WTC11 (cell line): ENCODE measurements around the gene OR5K1. TPM values are rescaled to one million over a fixed set of nuclear protein-coding genes. Genes with fewer than 3 reads are reported as not detected.

ENCODE experiments used
- ATAC-seq: fragments of 200-7000 bp; cut with Tn5 transposase; 2 replicates; pipeline ENCODE4 v1.10.0; 2021; ENCODE audit warnings: mild to moderate bottlenecking, moderate library complexity
- CTCF ChIA-PET: fragments of 300-600 bp; sonication (Branson Sonifier 250); formaldehyde crosslinking; loops from one replicate; lab custom pipeline; 2021; ENCODE audit warnings: antibody characterized with exemption; lab: Charles Lee
- POLR2A ChIA-PET: fragments of 350-600 bp; sonication (Branson Sonifier 250); formaldehyde crosslinking; loops from one replicate; lab custom pipeline; 2021; ENCODE audit warnings: antibody characterized with exemption; lab: Charles Lee
- DNase-seq: peaks from one replicate; pipeline ENCODE4 v3.0.0; 2021; ENCODE audit warnings: low spot score
- H3K27ac Mint-ChIP-seq: 2 replicates; pipeline ENCODE4 v1.8.0; 2021; ENCODE audit warnings: mixed read lengths
- H3K27me3 Mint-ChIP-seq: 2 replicates; pipeline ENCODE4 v1.8.0; 2021; ENCODE audit warnings: low read depth, mild to moderate bottlenecking, moderate library complexity, mixed read lengths
- H3K36me3 Mint-ChIP-seq: 2 replicates; pipeline ENCODE4 v1.8.0; 2021; ENCODE audit warnings: mixed read lengths
- H3K4me1 Mint-ChIP-seq: 2 replicates; pipeline ENCODE4 v1.8.0; 2022; ENCODE audit warnings: mixed read lengths
- H3K4me3 Mint-ChIP-seq: 2 replicates; pipeline ENCODE4 v1.8.0; 2021; ENCODE audit warnings: mild to moderate bottlenecking, moderate library complexity, mixed read lengths
- H3K9me3 Mint-ChIP-seq: 2 replicates; pipeline ENCODE4 v1.8.0; 2021; ENCODE audit warnings: mixed read lengths
- CBFB ChIP-seq: sonication (generic); formaldehyde crosslinking; IDR thresholded peaks from 2 replicates; pipeline ENCODE4 v1.8.1; 2022; ENCODE audit warnings: mild to moderate bottlenecking, low read depth, missing genetic modification reagents
- E2F1 ChIP-seq: sonication (generic); formaldehyde crosslinking; IDR thresholded peaks from 2 replicates; pipeline ENCODE4 v1.8.0; 2022; ENCODE audit warnings: mild to moderate bottlenecking, missing genetic modification reagents
- E2F4 ChIP-seq: sonication (generic); formaldehyde crosslinking; IDR thresholded peaks from 2 replicates; pipeline ENCODE4 v1.8.1; 2022; ENCODE audit warnings: low read depth, mild to moderate bottlenecking, moderate library complexity, missing genetic modification reagents, borderline replicate concordance
- ELF4 ChIP-seq: sonication (generic); formaldehyde crosslinking; IDR thresholded peaks from 2 replicates; pipeline ENCODE4 v1.8.1; 2022; ENCODE audit warnings: low read depth, mild to moderate bottlenecking, moderate library complexity, missing genetic modification reagents
- FOXK1 ChIP-seq: sonication (generic); formaldehyde crosslinking; IDR thresholded peaks from 2 replicates; pipeline ENCODE4 v1.8.0; 2022; ENCODE audit warnings: mild to moderate bottlenecking, moderate library complexity, missing genetic modification reagents
- GABPB1 ChIP-seq: sonication (generic); formaldehyde crosslinking; IDR thresholded peaks from 2 replicates; pipeline ENCODE4 v1.8.1; 2023; ENCODE audit warnings: mild to moderate bottlenecking, missing genetic modification reagents
- IRF1 ChIP-seq: sonication (generic); formaldehyde crosslinking; IDR thresholded peaks from 2 replicates; pipeline ENCODE4 v1.8.0; 2023; ENCODE audit warnings: missing genetic modification reagents
- KAT7 ChIP-seq: sonication (generic); formaldehyde crosslinking; IDR thresholded peaks from 2 replicates; pipeline ENCODE4 v1.8.1; 2023; ENCODE audit warnings: missing genetic modification reagents, mild to moderate bottlenecking, borderline replicate concordance
- MYBL2 ChIP-seq: sonication (generic); formaldehyde crosslinking; IDR thresholded peaks from 2 replicates; pipeline ENCODE4 v1.8.1; 2023; ENCODE audit warnings: mild to moderate bottlenecking, moderate library complexity, missing genetic modification reagents
- NR3C1 ChIP-seq: sonication (generic); formaldehyde crosslinking; conservative IDR thresholded peaks from 2 replicates; pipeline ENCODE4 v1.8.1; 2023; ENCODE audit warnings: low read depth, mild to moderate bottlenecking, missing genetic modification reagents
- SMAD3 ChIP-seq: sonication (generic); formaldehyde crosslinking; IDR thresholded peaks from 2 replicates; pipeline ENCODE4 v1.8.0; 2022; ENCODE audit warnings: missing genetic modification reagents, mild to moderate bottlenecking, borderline replicate concordance
- TP53 ChIP-seq: sonication (generic); formaldehyde crosslinking; IDR thresholded peaks from 2 replicates; pipeline ENCODE4 v1.8.1; 2023; ENCODE audit warnings: mild to moderate bottlenecking, missing genetic modification reagents
- USF1 ChIP-seq: sonication (generic); formaldehyde crosslinking; IDR thresholded peaks from 2 replicates; pipeline ENCODE4 v1.8.0; 2022; ENCODE audit warnings: mild to moderate bottlenecking, missing genetic modification reagents
- ZBTB21 ChIP-seq: sonication (generic); formaldehyde crosslinking; IDR thresholded peaks from 2 replicates; pipeline ENCODE4 v1.8.1; 2023; ENCODE audit warnings: mild to moderate bottlenecking, missing genetic modification reagents, borderline replicate concordance
- ZBTB43 ChIP-seq: sonication (generic); formaldehyde crosslinking; IDR thresholded peaks from 2 replicates; pipeline ENCODE4 v1.8.1; 2023; ENCODE audit warnings: mild to moderate bottlenecking, missing genetic modification reagents
- ZMAT4 ChIP-seq: fragments of 250-450 bp; sonication (Bioruptor Pico); IDR thresholded peaks from 2 replicates; pipeline ENCODE4 v1.9.0; 2021; ENCODE audit warnings: mild to moderate bottlenecking
- ZNF121 ChIP-seq: sonication (generic); formaldehyde crosslinking; IDR thresholded peaks from 2 replicates; pipeline ENCODE4 v1.8.0; 2023; ENCODE audit warnings: missing genetic modification reagents
- ZNF396 ChIP-seq: fragments of 250-450 bp; sonication (Bioruptor Pico); IDR thresholded peaks from 2 replicates; pipeline ENCODE4 v1.8.0; 2021; ENCODE audit warnings: mild to moderate bottlenecking, moderate library complexity, borderline replicate concordance
- ZNF512 ChIP-seq: sonication (generic); formaldehyde crosslinking; IDR thresholded peaks from 2 replicates; pipeline ENCODE4 v1.8.1; 2022; ENCODE audit warnings: missing genetic modification reagents, borderline replicate concordance
- ZNF532 ChIP-seq: fragments of 250-450 bp; sonication (Bioruptor Pico); IDR thresholded peaks from 2 replicates; pipeline ENCODE4 v1.9.0; 2021; ENCODE audit warnings: mild to moderate bottlenecking, borderline replicate concordance
- total RNA-seq: library from RNA; stranded (reverse); gene quantifications from 3 replicates; pipeline ENCODE4 v1.2.3, GENCODE V29; 2021

The OR5K1 gene
- total RNA-seq, 1 experiment from 2014 or later: not detected

GRCh38 chr3:98508582-98508981, 45.6 kb downstream of the OR5K1 start (continued):
- TF ChIP-seq USF1 (CRISPR knock-in tag): no peak
- TF ChIP-seq MYBL2: no peak
- TF ChIP-seq E2F4 (CRISPR knock-in tag): no peak

- ChIA-PET POLR2A (no interaction called here), CTCF (no interaction called here)
- H3K36me3 Mint-ChIP-seq: peaks cover 19% of the 10 kb centered on the region
- H3K9me3 Mint-ChIP-seq: no peaks in the 10 kb centered on the region
- TF ChIP-seq ELF4: no peak
- no peak for TF ChIP-seq ZMAT4
- no peak for TF ChIP-seq IRF1 (CRISPR knock-in tag)
- no peak for TF ChIP-seq ZBTB21
- no peak for TF ChIP-seq CBFB (CRISPR knock-in tag)
- TF ChIP-seq USF1 (CRISPR knock-in tag): no peak
- no peak for TF ChIP-seq FOXK1
- no peak for TF ChIP-seq ZNF396 (CRISPR knock-in tag)
- no peak for TF ChIP-seq ZNF532 (CRISPR knock-in tag)
- TF ChIP-seq KAT7 (CRISPR knock-in tag): no peak
- TF ChIP-seq ZBTB43 (CRISPR knock-in tag): no peak
- no peak for TF ChIP-seq ZNF121
- no peak for TF ChIP-seq SMAD3 (CRISPR knock-in tag)
- no peak for TF ChIP-seq E2F1
- no peak for TF ChIP-seq ZNF512 (CRISPR knock-in tag)
- TF ChIP-seq GABPB1 (CRISPR knock-in tag): no peak
- no peak for TF ChIP-seq TP53 (CRISPR knock-in tag)
- no peak for TF ChIP-seq NR3C1
- no peak for DNase-seq
- H3K4me1 Mint-ChIP-seq: peaks cover 13% of the 10 kb centered on the region
- H3K4me3 Mint-ChIP-seq: no peak overlapping the region
- no peak for ATAC-seq
- no peak overlapping the region for H3K27ac Mint-ChIP-seq
- no peaks in the 10 kb centered on the region for H3K27me3 Mint-ChIP-seq
These were observed 49.6 kb downstream of the OR5K1 start for GRCh38 chr3:98512576-98512975.
